K562 (cell line): Measurements from ENCODE around the gene PPRC1. TPM values are rescaled to one million over a fixed set of nuclear protein-coding genes. Genes with fewer than 3 reads are reported as not detected.

Experiments
- ATAC-seq: fragments of 200-7000 bp; cut with Tn5 transposase; 3 replicates; pipeline ENCODE4 v1.9.1; 2020; ENCODE audit warnings: moderate library complexity
- BruUV-seq: library from RNA; stranded (reverse); fragments of 400-500 nt; replicated peaks from 2 replicates; lab custom pipeline; 2021; lab: Mats Ljungman, UMichigan
- CTCF ChIA-PET: fragments of 300-600 bp; formaldehyde crosslinking; extraction: SDS; loops from one replicate; lab custom pipeline; 2021; ENCODE audit warnings: low intra/inter-chr PET ratio; lab: Yijun Ruan, JAX
- POLR2A ChIA-PET: fragments of 300-600, 350-650 bp; sonication (Branson Sonifier 250); formaldehyde crosslinking; extraction: SDS; loops from one replicate; lab custom pipeline; 2021; ENCODE audit warnings: antibody characterized with exemption, inconsistent platforms; lab: Yijun Ruan, JAX
- DNase-seq, 4 experiments: peaks; one replicate each; pipeline versions ENCODE4 v3.0.0 to v3.0.0-alpha.2; 2011 to 2018; ENCODE audit warnings: low spot score in 3 of 4, mixed read lengths in 3 of 4; ENCODE audit errors: extremely low read depth in 1 of 4
- FAIRE-seq: peaks from 2 replicates; lab custom pipeline; 2011; peaks lifted over from hg19 to GRCh38; lab: Jason Lieb, UNC
- H2AFZ ChIP-seq: 2 replicates; pipeline ENCODE4 v1.6.0; 2011; ENCODE audit warnings: low read depth, low read length, control low read depth, inconsistent platforms
- H3K27ac ChIP-seq: fragments of 200-600 bp; 3 replicates; pipeline ENCODE4 v1.8.0; 2011; ENCODE audit warnings: low read depth, mild to moderate bottlenecking, control low read depth, inconsistent platforms, low read length, moderate library complexity, mixed read lengths; ENCODE audit errors: extremely low read depth
- H3K27me3 ChIP-seq, 2 experiments: fragments of 300-600 bp in 1 of 2; 2 replicates in 1 of 2; 3 replicates in 1 of 2; pipeline versions ENCODE4 v1.6.0 to v1.8.0; 2011; ENCODE audit warnings: inconsistent platforms in 2 of 2, low read length in 2 of 2, mild to moderate bottlenecking in 1 of 2, mixed read lengths in 1 of 2, moderate library complexity in 1 of 2; ENCODE audit not compliant: control insufficient read depth in 2 of 2, insufficient read depth in 2 of 2
- H3K36me3 ChIP-seq: fragments of 300-600 bp; 3 replicates; pipeline ENCODE4 v1.8.0; 2011; ENCODE audit warnings: mild to moderate bottlenecking, low read length, inconsistent platforms; ENCODE audit not compliant: control insufficient read depth, insufficient read depth
- H3K4me1 ChIP-seq, 2 experiments: fragments of 200-600 bp in 1 of 2; replicated peaks in 1 of 2; 2 replicates in 1 of 2; 3 replicates in 1 of 2; pipeline versions ENCODE4 v1.5.1 to v1.8.0; 2011; ENCODE audit warnings: inconsistent platforms in 2 of 2, low read length in 2 of 2, mild to moderate bottlenecking in 1 of 2, mixed read lengths in 1 of 2, moderate library complexity in 1 of 2; ENCODE audit not compliant: control insufficient read depth in 2 of 2, insufficient read depth in 2 of 2
- H3K4me2 ChIP-seq: 2 replicates; pipeline ENCODE4 v1.6.1; 2011; ENCODE audit warnings: low read length, control low read depth, inconsistent platforms, mixed read lengths; ENCODE audit not compliant: insufficient read depth
- H3K4me3 ChIP-seq: fragments of 200-600 bp; sonication (generic), shearing (Covaris generic); 2 replicates; pipeline ENCODE4 v1.5.1; 2016; ENCODE audit warnings: control low read depth, inconsistent platforms
- H3K79me2 ChIP-seq: fragments of 200-600 bp; 3 replicates; pipeline ENCODE4 v1.8.0; 2011; ENCODE audit warnings: low read length, inconsistent platforms; ENCODE audit not compliant: control insufficient read depth, insufficient read depth
- H3K9ac ChIP-seq, 2 experiments: 2 replicates each; pipeline versions ENCODE4 v1.6.0 to v1.6.1; 2011; ENCODE audit warnings: low read depth in 2 of 2, low read length in 2 of 2, control low read depth in 1 of 2, inconsistent platforms in 1 of 2, mild to moderate bottlenecking in 1 of 2, mixed read lengths in 1 of 2; ENCODE audit not compliant: insufficient read depth in 1 of 2
- H3K9me1 ChIP-seq: one replicate; pipeline ENCODE4 v1.6.0; 2011; ENCODE audit warnings: inconsistent platforms, mild to moderate bottlenecking, low read length, moderate library complexity; ENCODE audit not compliant: control insufficient read depth, insufficient read depth
- H3K9me3 ChIP-seq: replicated peaks from 2 replicates; pipeline ENCODE4 v1.5.1; 2011; ENCODE audit warnings: low read depth, low read length, inconsistent platforms; ENCODE audit not compliant: control insufficient read depth, insufficient read depth
- H4K20me1 ChIP-seq: replicated peaks from 2 replicates; pipeline ENCODE4 v1.6.1; 2011; ENCODE audit warnings: low read length, inconsistent platforms, mixed read lengths; ENCODE audit not compliant: control insufficient read depth, insufficient read depth
- CTBP1 ChIP-seq: fragments of 450-650 bp; IDR thresholded peaks from 2 replicates; pipeline ENCODE4 v1.6.1; 2016; ENCODE audit warnings: borderline replicate concordance
- GATAD2B ChIP-seq: fragments of 450-650 bp; IDR thresholded peaks from 2 replicates; pipeline ENCODE4 v1.6.1; 2017; ENCODE audit warnings: mild to moderate bottlenecking, borderline replicate concordance
- GMEB1 ChIP-seq: fragments of 250-450 bp; sonication (Bioruptor Pico); IDR thresholded peaks from 2 replicates; pipeline ENCODE4 v1.4.0; 2020; ENCODE audit warnings: mild to moderate bottlenecking
- ZHX1 ChIP-seq: fragments of 150-350 bp; conservative IDR thresholded peaks from 2 replicates; pipeline ENCODE4 v1.6.1; 2014; ENCODE audit warnings: low read length
- WGBS: fragments of 100-300 bp; shearing (Covaris generic); methylation state at CpG from one replicate; pipeline ENCODE4 v1.1.6; 2016; ENCODE audit warnings: low coverage, mixed read lengths; ENCODE audit not compliant: insufficient coverage; ENCODE audit errors: missing lambda C conversion rate; 5-methylcytosine and 5-hydroxymethylcytosine counted together
- in situ Hi-C: fragments of 300-500 bp; cut with MboI; formaldehyde crosslinking; loops from 4 replicates; pipeline ENCODE4 v1.15.0; 2018; ENCODE audit warnings: inconsistent platforms, mixed read lengths
- intact Hi-C: fragments of 100-400 bp; cut with micrococcal nuclease; formaldehyde crosslinking; loops from 2 replicates; pipeline ENCODE4 v1.14.2; 2022
- polyA plus RNA-seq, 8 experiments: library from polyadenylated mRNA; depleted of rRNA in 4 of 8; stranded (reverse) in 5 of 8; unstranded in 3 of 8; fragments of >200 nt; fragmentation: Nextera tagmentation in 2 of 8; fragmentation: Illumina TruSeq in 1 of 8; extraction: Ambion mirVana in 2 of 8; extraction: Trizol in 1 of 8; gene quantifications; 2 replicates each; pipeline versions ENCODE4 v1.2.1 to v1.2.3, GENCODE V29; 2011 to 2014; ENCODE audit warnings: inconsistent platforms in 1 of 8, missing spikeins in 1 of 8
- total RNA-seq, 7 experiments: library from RNA; depleted of rRNA in 6 of 7; stranded (reverse); fragments of >200 nt in 6 of 7; fragmentation: Illumina TruSeq in 2 of 7; extraction: Trizol in 2 of 7; gene quantifications; 2 replicates each; pipeline versions ENCODE4 v1.2.1 to v1.2.3, GENCODE V29; 2011 to 2021; ENCODE audit warnings: low replicate concordance in 1 of 7

Gene PPRC1
- total and polyA plus RNA-seq, 9 of the 15 experiments (the other 6 are each of a cell fraction or from before 2014, with no cell fraction given) = 8.5 to 47.1 (median 16.2) TPM

- POLR2A ChIA-PET = interaction anchor here (9.1 kb wide), 1 partner anchor 9 kb away, joined by 92 read pairs; the partner anchor contains the start of gene NOLC1
- CTCF ChIA-PET = no interaction called here
- Histone ChIP-seq H3K27ac (no peak overlapping the region), H3K79me2 (peaks cover 52% of the 10 kb centered on the region), H3K4me3 (no peak overlapping the region), H3K36me3 (peaks cover 90% of the 10 kb centered on the region), H3K9me3 (no peaks in the 10 kb centered on the region), H4K20me1 (peaks cover 14% of the 10 kb centered on the region; the same call in 1 of the 2 replicates), H3K9me1 (peaks cover 4% of the 10 kb centered on the region), H3K27me3 (no peaks in the 10 kb centered on the region), H3K9ac (no peak overlapping the region), H3K4me2 (no peak overlapping the region), H2AFZ (no peak overlapping the region), H3K4me1 (peaks cover 0 to 3% of the 10 kb centered on the region in 2 experiments; a peak in 1 of 5 replicates)
- no peak for ATAC-seq
- in situ Hi-C loops = no loop called here
- no peak for FAIRE-seq
- no TSS peak for BruUV-seq
- TF ChIP-seq CTBP1 (no peak), GMEB1 (CRISPR knock-in tag) (no peak), ZHX1 (no peak), GATAD2B (no peak)
- 96% methylated on average over 3 of the region's 4 CpGs for WGBS
- no peak for DNase-seq
- intact Hi-C loops = no loop called here
These were observed 8.8 kb downstream of the PPRC1 start for GRCh38 chr10:102141583-102142107.
